ENCODE results near the gene MEF2A. TPM values are rescaled to one million over a fixed set of nuclear protein-coding genes. Genes with fewer than 3 reads are reported as not detected.

The MEF2A gene
- total RNA-seq, 1 donor from 2014 or later, result 25.5 TPM

DNA sequence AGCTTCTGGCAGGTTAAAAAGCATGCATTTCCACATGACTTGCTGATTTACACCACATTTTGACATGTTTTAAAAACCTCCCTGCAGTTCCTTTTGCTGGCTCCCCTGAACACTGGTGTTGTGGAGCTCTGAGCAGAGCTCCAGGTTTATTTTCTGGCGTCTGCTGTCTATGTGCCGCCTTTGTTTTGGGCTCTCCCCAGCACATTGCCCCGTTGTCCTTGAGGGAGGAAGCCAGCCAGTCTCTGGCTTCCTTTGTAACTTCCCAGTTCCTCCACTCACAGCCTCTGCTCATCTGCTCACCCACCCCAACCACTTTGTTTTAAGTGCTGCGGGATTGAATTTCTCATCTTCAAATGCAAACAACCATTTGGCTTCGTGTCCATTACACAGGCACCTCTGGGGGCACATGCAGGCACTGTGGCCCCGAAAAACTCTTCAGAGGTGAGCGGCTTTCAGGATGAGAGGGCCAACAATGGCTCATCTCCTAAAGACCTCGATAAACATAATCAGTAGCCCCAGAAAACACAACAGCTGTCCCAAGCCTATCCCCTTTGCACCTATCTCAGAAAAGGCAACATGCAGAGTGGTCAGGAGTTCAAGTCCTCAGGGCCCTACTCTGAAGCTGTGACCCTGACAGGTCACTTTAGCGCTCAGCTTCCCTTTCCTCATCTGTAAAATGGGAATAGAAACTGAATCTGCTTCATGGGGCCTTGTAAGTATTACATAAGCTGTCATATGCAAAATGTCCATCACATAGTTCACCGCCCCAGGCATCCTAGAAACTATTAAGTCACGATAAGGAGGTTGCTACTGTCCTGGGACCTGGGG lies 1.3 kb upstream of the MEF2A start:
- ATAC-seq, result no peak

DNA sequence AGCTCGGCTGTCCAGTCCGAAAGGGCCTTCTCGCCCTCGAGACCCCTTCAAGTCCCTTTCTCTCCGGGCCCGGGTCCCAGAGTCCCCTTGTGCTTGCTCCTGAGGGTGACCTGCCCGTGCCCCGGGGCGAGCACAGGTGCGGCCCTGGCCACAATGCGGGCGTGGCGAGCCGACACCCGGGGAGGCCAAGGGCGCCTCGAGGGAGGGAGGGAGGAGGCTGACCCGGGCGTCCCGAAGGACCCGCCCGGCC lies 810 bp upstream of the MEF2A start:
- ATAC-seq, result no peak

DNA sequence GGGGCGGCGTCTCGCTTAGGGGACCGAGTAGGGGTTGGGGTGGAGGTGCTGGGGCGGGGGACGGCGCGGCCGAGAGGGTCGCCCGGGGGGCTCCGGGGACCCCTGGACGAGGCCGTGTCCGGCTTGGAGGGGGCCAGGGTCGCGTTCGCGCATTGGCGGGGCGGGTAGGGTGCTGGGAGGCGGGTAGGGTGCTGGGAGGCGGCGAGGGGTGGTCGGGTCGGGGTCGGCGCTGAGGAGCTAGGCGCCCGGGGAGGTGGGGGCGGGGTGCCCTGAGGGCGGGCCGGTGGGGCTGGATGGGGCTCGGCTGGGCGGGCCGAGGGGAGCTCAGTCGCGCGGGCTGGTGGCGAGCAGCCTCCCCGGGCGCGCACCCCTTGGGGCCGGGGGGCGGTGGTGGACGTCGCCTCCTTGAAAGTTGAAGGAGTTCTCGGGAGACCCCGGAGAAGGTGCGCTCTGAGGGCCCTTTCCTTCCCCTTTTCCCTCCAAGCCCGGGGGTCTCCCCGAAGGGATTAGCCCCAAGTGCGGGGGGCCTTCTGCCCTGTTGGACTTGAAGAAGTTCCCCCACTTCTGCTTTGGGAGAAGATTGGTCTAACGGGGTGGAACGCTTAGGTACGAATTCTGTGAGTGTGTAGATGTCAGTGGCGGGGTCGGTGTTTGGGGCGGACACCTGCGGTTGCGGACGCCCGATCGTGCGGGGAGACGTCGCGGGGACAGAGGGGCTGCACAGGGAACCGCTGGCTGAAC lies 543 bp downstream of the MEF2A start:
- peak; percentile 25 for ATAC-seq

DNA sequence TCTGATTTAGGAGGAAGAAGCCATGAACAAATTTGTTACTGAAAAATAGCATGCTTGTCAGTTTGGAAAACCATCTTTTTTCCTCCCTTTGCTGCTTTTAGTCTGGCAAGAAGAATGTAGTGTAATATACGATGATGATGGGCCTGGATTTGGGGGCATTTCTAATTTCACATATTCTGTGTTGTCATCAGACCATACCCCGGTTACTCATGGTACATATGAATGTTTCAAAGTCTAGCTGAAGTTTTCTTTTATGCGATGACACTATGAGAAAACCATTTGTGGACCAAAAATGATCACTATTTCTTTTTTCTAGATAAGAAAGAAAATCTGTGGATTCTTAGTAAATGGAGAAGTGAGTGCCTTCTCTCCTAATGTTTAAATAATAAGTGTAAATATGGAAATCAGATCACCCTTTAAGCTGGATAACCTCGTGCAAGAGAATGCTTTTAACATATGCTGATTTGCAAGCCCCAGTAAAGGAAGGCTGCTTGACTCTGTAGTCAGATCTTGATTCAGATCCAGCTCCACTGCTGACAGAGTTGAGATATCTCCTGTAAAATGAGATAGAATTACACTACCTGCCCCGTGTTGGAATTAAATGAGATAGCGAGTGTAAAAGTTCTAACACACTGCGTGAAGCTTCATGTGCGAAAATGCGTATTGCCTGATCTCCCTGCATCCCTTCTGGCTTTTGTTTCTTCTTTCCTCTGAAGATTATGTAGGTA lies 3.0 kb downstream of the MEF2A start:
- ATAC-seq, result no peak

DNA sequence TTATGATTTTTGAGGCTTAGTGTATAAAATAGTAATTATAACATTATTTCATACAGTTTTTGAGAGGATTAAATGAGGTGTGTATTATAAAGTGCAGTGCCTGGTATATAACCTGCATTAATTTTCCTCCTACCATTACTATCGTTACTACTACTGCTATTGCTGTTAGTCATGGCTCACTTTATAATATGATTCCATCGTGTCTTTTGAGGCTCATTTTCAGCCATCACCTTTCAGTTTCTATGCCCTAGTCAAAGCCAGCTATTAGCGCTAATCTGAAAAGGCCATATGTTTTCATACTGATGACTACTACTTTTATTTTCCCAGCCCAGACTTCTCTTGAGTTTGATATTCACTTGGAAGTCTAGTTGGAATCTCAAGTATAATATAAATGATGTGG lies 5.5 kb downstream of the MEF2A start:
- no peak for ATAC-seq

DNA sequence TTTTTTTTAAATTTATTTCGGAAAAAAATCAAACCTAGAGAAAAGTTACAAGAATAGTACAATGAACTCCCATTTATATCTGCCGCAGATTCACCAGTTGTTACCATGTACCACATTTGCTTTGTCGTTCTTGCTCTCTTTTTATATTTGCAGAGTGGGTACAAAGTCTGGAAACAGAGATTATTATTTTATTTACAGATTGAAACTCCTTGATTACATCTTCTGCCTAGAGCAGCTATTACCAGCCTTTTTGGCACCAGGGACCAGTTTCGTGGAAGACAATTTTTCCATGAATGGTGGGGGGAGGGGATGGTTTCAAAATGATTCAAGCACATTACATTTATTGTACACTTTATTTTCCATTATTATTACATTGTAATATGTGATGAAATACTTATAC lies 8.3 kb downstream of the MEF2A start:
- no peak for ATAC-seq

DNA sequence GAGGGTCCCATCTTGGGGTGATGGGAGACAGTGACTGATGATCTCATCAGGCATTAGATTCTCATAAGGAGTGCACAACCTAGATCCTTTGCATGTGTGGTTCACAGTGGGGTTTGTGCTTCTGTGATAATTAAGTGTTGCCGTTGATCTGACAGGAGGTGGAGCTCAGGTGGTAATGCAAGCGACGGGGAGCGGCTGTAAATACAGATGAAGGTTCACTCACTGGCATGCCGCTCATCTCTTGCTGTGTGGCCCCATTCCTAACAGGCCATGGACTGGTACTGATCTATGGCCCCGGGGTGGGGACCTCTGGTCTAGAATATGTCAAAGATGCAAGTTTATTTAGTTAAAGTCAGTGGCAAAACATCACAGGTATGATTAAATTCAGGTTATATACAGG lies 8.7 kb downstream of the MEF2A start:
- ATAC-seq, result no peak

DNA sequence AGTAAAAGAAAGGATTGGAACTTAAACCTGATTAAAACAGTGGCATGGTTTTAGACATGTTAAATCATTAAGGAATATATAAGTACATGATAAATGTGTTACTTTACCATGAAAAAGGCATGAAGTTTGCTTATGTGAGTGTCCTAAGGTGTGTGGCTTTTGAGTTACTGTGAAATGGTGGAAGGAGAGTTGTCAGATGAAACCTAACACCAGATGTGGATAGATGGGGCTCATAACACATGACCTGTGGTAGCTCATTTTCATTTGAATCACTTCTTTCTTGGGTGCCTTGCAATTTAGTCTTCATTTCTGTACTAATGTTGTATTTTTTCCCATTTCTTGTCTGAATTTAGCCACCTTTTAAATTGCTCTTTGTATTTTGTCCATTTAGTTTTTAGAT lies 13.0 kb downstream of the MEF2A start:
- ATAC-seq, result no peak

DNA sequence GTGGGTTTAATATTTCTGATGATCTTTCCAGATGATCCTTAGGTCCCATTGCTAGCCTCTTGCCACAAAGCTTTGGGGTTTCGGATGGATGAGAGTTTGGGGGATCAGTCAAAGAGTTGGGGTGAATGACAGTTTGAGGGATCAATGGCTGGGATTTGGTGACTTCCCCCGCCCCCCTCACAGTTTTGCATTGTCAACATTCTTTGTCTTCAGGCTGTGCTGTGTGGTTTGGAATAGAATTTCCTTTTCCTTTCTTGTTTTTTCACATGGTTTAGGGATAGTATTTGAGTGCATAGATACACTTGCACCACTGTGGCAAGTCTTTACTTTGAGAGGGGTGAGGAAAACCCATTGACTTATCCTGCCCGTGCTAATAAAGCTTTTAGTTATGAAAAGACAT lies 14.3 kb downstream of the MEF2A start:
- no peak for ATAC-seq

DNA sequence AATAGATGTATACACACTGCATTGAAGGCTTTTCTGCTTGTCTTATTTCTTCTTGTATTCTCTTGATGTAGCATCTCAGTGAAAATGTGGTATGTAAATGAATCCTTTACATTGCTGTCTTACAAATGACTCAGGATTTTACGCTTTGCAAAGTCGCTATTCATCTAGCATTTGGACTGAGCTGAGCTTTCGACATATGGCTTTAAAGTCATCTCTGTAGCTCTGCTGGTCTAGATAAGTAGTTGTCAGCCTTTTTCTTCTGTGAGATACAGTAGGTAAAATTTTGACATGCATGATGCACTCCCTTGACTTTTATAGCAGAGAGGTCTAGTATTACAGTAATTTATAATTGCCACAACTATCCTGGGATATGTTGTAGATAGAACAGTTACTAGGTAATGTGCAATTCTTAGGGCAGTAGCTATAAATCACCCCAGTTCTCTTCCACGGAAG lies 16.8 kb downstream of the MEF2A start:
- peak; percentile 36 for ATAC-seq

DNA sequence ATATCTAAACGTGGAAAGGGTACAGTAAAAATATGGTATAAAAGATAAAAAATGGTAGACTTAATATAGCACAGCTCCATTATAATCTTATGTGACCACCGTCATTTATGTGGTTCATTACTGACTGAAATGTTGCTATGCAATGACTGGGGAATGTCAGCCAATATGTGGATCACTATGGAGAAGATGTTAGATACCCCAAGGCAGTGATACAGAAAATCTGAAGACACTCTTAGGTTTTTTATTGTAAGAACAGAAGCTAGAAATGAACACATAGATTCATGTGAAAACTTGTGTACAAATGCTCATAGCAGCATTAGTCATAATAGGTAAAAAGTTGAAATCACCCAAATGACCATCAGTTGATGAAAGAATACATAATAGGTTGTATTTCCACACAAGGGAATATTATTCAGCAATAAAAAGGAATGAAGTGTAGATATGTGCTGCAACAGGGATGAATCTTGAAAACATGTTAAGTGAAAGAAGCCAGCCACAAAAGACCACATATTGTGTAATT lies 18.4 kb downstream of the MEF2A start:
- ATAC-seq, result no peak

DNA sequence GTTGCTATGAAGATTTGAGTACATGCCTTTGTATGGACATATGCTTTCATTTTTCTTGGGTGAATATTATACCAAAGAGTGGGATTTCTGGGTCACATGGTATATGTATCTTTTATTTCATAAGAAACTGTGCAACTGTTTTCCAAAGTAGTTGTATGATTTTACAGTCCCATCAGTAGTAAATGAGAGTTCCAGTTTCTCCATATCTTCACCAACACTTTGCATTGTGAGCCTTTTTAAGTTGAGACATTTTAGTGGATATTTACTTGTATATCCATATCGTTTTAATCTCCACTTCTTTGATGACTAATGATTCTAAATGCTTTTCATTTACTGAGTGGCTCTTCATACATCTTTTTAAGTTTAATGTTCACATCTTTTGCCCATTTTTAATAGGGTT lies 20.3 kb downstream of the MEF2A start:
- ATAC-seq, result no peak

DNA sequence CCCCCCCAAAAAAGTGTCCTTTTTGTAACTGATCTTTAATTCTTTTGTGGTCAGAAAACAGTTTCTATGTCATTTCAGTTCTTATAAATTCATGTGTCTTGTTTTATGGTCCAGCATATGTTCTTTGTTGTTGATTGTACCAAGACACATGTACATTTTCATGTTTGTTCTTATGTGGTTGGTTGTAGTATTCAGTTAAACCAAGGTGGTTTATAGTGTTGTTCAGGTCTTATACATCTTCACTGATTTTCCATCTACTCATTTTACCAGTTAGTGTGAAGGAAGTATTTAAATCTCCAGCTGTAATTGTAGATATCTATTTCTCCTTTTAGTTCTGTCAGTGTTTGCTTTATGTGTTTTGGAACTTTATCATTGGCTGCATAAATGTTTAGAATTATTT lies 24.0 kb downstream of the MEF2A start:
- ATAC-seq, result no peak

DNA sequence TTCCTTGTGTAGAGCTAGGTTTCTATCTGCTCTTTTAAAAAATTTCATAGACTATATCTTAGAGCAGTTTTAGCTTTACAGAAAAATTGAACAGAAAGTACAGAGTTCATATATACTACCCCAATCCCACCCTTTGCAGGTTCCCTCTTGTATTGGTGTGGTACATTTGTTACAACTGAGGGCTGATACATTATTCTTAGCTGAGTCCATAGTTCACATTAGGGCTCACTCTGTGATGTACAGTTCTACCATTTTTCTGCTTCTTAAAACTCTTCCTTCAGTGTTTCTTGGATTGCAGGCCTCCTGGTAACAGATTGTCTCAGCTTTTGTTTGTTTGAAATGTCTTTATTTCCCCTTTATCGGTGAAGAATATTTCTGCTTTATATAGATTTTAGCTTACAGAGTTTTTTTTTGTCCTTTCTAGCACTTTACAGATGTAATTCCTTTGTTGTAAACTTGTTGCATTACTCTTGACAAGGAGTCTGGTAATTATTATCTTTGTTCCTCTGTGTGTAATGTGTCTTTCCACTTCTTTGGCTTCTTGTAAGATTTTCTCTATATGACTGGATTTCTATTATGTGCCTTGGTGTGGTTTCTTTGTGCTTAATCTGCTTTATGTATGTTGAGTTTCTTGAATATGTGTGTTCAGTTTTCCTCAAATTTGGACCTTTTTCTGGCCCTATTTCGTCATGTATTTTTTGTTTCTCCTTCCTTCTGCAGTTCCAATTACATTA lies 25.3 kb downstream of the MEF2A start:
- ATAC-seq, result no peak

DNA sequence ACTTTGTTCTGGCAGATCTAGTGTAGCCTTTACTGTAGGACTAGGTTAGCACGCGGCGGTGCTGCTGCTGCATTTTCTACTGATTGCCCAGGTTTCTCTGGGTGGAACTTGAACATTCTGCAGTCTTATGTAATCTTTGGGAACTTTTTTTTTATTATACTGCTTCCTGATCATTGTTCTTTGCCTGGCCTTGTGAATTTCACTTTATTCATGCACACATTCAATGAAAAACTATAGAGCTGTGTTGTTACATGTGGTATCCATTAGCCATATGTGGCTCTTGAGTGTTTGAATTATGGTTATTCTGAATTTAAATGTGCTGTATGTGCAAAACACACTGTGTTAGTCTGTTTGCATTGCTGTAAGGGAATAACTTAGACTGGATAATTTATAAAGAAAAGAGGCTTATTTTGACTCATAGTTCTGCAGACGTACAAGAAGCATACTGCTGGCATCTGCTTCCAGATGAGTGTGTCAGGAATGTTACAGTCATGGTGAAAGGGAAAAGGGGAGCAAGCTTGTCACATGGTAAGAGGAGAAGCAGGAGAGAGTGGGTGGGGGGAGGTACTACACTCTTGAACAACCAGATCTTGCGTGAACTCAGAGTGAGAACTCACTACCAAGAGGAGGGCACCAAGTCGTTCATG lies 26.5 kb downstream of the MEF2A start:
- no peak for ATAC-seq

DNA sequence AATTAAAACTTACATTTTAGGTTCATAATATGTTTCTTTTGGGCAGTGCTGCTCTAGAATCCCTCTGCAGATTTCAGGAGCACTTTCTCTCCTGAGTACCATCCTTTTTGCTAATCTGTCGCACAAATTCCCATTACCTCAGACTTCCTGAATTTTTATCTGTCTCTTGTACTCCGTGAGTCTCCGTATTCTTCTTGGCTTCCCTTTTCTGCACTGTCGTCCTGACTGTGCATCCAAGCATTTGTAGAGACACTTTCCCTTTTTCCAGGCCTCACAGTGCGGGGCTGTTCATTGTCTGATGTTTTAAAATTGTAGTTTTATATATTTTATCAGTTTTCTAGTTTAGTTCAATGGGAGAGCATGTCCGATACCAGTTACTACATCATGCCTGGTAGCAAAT lies 27.3 kb downstream of the MEF2A start:
- ATAC-seq, result no peak

DNA sequence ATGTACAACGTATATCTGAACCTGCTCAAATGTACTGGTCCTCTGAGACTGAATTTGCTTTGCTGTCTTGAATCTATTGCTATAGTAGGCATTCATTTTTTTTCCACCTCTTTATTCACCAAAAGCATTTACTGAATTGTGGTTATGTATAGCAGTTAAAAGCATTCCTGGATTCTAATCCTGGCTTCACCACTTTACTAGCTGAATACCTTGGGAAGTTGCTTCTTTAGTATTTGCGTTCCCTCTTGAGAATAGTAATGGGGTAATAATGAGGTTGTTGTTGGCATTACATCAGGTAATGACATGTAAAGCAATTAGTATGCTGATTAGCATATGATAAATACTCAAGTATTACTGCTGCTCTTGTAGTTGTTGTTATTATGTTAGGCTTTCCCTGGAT lies 29.1 kb downstream of the MEF2A start:
- ATAC-seq, result no peak

DNA sequence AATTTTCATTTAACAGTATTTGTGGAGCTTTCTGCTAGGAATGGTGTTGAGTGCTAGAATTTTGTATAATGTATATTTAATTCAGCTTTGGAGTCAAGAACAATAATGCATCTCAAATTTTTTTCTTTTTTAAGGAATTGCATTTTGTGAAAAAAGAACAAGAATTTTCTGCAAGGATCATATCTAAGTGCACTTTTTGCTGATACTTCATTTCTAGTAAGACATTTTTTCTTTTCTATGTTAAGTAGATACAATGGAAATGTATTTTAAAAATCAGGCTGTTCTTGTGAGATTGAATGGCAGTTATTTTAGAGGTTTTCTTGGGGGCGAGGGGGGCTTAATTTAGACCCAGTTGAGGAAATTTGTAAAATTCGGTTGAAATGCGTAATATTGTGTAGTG lies 32.5 kb downstream of the MEF2A start:
- no peak for ATAC-seq

DNA sequence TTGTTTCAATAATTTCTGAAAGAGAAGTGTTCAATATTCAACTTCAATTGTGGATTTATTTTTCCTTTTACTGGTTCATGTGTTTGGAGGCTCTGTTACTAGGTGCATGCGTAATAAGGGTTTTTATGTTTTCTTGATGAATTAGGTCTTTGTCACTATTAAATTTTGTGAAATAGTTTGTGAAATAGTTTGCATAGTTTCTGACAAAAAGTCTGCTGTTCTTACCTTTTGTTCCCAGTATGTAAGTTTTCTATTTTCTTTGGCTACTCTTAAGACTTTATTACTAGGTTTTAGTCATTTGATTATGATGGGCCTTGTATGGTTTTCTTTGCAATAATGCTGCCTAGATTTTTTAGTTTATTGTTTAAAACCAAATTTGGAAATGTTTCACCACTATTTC lies 38.0 kb downstream of the MEF2A start:
- ATAC-seq, result no peak

DNA sequence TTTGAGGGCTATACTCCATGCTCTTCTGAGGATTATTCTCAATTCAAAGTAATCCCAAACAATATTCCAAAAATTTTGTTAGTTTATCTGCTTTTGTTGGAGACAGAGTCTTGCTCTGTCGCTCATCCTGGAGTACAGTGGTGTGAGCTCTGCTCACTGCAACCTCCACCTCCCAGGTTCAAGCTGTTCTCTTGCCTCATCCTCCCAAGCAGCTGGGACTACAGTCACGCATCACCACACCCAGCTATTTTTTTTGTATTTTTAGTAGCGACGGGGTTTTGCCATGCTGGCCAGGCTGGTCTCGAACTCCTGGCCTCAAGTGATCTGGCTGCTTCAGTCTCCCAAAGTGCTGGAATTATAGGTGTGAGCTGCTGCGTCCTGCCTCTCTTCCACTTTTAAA lies 39.1 kb downstream of the MEF2A start:
- no peak for ATAC-seq

DNA sequence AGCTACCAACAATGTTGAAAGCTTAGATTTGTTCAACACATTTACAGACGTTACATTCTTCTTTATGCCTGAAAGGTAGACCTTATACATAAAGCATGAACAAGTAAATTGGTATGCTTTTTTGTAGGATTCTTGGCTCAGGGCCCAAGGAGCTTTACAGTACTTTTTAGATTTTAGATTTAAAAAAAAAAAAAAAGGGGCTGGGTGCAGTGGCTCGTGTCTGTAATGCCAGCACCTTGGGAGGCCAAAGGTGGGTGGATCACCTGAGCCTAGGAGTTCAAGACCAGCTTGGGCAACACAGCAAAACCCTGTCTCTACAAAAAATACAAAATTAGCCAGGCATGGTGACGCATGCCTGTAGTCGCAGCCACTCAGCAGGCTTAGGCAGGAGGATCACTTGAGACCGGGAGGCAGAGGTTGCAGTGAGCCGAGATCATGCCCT lies 39.7 kb downstream of the MEF2A start:
- ATAC-seq, result peak; percentile 74

DNA sequence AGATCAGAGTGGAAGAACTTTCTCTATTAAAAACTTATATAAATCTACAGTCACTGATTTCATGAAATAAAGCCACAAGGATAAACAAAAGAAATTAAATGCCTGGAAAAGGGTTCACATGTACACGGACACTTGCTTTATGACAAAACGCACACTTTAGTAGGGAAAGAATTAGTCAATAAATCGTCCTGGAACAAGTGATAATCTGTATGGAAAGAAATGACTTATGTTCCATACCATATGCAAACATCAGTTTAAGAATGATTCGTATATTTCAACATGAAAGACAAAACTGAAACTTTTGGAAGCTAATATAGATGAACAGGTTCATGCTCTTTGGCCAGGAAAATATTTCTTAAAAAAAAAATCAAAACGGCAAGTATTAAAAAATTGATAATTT lies 40.2 kb downstream of the MEF2A start:
- no peak for ATAC-seq
